SKM-1 treated with dmso at 0.1 percent for 144 hours (cell line): ENCODE measurements around the gene C14orf39.

Experiments
- DNase-seq: peaks from one replicate; lab custom pipeline; 2025; ENCODE audit not compliant: unreplicated experiment; lab: John Stamatoyannopoulos, UW

C14orf39 gene, protein sequence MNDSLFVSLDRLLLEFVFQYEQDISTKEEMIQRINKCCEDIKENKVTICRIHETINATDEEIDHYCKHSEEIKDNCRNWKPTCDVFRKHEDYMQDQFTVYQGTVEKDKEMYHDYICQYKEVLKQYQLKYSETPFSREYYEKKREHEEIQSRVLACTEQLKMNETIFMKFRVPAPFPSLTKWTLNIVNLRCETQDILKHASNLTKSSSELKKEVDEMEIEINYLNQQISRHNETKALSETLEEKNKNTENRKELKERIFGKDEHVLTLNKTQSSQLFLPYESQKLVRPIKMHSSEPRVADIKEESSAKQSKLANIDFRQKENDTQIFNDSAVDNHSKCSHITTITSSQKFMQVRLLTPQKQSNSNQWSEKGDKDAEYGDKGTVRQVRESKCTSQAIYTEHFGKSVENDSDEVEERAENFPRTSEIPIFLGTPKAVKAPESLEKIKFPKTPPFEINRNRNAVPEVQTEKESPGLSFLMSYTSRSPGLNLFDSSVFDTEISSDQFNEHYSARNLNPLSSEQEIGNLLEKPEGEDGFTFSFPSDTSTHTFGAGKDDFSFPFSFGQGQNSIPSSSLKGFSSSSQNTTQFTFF

DNA sequence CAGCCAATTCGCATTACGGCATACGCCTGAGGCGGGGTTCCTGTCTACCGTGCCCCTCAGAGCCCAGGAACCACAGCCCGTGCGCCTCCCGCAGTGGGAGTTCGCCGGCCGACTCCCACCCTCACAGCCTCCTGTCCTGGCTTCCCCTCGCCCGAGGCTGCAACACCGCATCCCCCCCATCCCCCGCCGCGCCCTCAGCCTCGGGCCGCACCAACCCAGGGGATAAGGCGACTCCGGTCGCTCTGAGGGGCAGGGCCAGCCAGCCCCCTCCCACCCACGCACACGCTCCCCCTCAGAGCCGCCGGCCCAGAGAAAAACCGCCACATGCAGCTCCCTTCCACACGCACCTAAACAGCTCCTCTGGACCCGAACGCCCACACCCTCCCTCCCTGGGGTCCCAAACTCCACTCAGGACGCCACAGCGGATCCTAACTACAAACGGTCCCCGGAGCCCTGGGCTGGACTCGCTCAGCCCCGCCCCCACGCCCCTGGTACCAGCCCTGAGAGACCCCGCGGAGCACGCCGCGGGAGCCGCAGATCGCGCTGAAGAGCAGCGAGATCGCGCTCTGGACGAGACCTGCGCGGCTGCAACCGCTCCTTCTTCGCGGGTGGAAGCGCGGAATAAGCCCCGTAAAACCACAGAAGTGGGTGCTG is at the start of gene C14orf39:
C14orf39 (minus strand) TSS at position 466 of the 654 bp plus-strand sequence. CDS start 985 bp downstream, outside the sequence.
- DNase-seq = no peak

DNA sequence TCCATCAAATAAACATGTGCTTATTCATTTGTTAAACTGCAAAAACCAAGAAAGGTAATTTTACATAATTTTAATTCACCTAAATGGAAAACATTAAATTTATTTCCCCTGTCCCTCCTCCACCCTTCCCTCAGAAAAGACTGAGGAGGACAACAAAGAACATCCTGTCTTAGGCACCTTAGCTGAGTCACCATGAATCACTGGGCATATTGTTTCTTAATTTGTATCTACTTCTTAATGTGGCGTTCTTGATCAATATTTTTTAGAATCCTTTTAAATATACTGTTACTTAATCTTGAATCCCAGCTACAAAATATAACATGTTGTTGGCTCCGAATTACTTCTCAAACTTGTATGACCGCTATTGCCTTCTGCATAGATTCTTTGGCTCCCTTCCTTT is 46.6 kb upstream of the C14orf39 start:
- DNase-seq = no peak

DNA sequence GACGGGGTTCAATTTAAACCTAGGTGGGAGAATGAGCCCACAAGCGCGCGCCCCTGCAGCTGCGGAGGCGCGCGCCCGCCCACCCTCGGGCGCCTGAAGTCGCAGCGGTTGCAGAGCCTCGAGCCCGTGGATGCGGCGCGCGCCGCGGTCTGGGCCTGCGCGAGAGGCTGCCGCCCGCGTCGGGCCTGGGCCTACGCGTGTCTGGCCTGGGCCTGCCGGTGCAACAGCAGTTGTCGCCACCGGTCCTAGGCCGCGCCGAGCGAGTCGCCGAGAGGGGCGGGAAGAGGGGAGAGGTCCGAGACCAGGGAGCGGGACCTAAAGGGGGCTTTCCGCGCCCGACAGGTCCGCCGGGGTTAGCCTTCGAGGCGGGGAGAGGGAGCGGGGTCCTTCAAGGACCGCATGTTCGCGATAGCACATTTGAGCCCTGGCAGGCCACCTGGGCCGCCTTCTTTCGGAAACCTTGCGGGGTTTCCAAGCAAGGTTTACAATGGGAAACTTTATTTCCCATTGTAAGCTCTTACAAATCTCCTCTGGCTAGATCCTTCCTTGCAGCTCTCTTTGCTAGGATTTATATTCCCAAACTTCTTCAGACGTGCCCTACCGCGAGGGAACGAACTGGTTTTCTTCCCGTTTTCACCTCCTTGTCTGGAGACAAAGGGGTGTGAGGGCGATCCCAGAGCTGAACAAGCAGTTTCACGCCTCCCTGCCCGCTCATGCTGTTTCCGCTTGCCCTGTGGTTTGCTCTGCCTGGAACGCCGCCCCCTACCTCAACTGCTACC is 29.8 kb upstream of the C14orf39 start:
- no peak for DNase-seq

DNA sequence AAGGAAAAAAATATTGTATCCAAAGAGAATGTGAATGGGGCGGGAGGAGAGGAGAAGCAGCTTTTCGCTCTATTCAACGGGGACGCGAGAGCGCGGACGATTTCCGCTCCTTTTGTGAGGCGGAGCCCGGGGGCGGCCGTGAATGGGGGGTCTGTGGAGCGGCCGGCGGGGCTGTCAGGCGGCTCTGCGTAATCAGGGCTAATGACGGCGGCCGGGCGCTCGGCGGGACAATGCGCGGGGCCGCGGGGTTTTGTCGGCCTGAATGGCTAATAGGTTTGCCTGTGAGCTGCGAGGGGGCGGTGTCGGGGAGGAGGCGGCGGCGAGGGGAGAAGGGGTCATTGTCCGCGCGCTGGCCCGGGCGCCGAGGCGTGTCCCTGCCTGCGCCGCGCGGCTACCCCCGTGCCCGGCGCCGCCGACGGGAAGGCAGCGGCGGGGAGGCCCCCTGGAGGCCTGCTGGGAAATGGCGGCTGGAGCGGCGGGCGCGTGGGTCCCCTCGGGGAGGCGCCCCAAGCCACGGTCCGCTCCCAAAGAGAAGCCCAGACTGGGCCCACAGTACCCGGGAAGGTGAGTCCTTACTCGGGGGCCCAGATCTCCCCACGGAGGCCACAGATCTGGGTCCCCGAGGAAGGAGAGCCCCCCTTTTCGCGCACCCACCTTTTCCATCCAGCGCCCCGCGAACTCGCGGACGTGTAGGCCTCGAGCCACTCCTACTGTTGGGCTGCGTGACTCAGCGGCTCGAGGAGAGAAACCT is 29.1 kb upstream of the C14orf39 start:
- no peak for DNase-seq

DNA sequence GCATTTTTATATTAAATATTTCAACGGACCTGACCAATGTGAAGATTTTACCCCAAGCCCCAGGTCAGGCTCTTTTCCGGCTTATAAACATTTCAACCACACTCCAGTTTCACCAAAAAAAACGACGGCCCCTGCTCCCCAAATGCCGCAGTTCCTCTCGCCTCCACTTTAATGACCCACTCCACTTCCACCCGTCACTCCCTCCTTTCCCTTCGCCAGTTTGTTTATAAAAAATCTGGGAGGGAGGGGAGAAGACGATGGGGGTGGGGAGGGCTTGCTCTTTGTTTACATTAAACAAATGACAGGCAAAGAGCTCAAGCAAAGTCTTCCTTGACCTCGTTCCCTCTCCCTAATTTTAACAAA is 28.5 kb upstream of the C14orf39 start:
- no peak for DNase-seq

DNA sequence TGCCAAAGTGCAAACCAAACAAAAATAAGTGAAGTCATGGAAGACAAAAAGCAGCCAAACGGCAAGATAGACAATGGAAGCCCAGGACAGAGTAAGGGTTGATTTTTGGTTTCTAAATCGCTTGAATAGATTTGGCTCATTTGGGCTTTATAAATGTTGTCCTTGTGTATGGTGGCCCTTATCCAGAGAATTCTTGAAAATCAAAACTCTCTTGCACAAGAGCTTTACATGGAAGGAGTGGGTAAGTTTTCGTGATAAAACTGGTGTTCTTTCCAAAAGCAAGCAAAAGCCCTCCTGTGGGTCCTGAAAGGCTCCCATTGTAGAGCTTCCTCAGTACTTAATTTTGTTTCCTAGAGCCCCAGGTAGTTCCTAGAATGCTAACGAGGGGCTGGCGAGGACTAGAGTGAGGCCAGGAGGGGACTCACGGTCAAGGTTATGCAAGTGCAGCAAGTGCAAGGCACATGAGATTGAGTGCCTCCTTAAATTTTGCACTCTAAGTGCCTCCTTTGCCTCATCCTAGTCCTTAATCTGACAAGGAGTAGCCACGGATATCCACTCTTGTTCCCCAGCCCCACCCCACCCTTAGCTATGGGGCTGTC is 27.2 kb upstream of the C14orf39 start:
- DNase-seq = no peak

DNA sequence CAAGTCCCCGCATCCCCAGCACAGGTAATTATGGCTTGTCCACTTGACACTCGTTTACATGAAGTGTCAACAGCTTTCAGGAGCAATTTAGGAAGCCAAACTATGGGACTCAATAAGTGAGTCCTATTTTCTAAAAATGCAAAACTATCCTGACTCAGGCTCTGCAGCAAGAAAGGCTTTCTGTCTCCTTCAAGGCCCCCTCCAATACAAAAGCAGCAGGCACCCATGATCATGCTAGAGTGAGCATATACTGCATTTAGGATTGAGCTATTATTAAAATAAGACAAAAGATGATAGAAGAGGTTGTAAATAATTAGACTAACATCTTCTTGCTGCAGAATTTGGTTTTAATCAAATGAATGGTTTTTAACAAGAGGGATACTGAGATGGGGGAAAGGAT is 26.3 kb upstream of the C14orf39 start:
- no peak for DNase-seq

DNA sequence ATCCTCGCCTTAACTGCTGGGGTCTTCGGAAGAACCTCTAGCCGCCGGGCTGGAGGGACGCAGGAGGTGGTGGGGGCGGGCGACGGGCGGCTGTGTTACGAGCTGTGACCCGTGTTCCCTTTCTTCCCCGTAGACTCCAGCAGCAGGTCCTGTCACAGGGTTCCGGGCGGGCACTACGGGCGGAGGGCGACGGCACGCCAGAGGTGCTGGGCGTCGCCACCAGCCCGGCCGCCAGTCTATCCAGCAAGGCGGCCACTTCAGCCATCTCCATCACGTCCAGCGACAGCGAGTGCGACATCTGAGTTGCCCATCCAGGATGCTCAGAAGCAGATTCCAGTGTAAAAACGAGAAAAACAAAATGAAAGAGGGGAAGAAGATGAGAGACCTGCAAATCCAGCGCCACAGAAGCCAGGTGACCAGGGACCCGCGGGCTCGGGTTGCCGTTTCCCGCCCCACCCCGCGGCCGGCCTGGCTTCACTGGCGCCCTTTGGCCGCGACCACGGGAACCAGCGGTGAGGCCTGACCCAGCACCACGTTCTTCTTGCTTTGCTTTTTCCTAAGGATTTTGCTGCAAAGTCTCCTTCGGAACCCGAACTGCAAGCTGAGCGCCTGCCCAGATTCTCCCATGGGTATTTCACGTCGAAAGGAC is 25.2 kb upstream of the C14orf39 start:
- DNase-seq = no peak

DNA sequence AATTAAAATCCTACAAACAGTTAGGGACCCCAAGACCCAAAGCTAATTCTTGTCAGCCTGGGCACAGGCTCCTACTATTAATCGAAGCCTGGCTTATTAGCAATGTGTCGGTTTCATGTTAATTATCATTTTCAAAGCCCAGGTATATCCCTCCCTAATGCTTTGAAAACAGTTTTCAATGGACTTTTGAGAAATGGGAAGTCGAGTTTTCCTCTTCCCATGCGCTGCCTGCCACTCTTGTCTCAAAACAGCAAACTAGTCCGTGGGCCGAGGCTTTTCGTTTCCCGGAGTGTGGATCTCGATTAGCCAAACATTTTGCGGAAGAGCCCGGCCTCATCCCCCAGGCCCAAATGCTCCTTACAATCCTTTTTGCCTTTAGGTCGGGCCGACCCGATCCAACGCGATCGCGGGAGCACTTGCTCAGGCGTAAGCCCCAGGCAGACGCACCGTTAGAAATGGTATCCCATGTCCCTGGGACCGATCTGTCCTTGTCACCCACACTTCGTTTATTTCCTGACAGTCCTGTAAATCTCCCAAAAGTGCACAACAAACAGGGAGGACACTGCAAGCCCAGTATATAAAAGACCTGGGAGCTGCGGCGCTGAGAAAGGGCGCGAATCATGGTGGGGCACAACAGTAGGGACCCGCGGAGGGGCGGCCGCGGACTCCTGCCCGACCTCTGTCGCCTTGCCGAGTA is 24.5 kb upstream of the C14orf39 start:
- no peak for DNase-seq

DNA sequence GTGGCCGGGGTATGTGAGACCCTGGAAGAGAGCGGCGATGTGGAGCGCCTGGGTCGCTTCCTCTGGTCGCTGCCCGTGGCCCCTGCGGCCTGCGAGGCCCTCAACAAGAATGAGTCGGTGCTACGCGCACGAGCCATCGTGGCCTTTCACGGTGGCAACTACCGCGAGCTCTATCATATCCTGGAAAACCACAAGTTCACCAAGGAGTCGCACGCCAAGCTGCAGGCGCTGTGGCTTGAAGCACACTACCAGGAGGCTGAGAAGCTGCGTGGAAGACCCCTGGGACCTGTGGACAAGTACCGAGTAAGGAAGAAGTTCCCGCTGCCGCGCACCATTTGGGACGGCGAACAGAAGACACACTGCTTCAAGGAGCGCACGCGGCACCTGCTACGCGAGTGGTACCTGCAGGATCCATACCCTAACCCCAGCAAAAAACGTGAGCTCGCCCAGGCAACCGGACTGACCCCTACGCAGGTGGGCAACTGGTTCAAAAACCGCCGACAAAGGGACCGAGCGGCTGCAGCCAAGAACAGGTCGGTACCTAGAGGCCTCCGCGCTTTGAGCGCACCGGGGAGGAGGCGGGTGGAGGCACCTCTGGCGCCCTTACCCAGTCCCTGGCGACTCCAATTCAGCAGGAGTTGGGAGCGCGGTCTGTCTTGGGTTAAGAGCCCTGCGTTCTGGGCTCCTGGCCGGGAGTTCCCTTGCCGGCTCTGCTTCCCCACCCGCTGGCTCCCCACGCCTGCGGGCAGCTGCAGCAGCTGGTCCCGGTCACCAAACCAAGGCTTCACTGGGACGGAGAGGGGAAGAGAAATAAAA is 23.8 kb upstream of the C14orf39 start:
- no peak for DNase-seq

DNA sequence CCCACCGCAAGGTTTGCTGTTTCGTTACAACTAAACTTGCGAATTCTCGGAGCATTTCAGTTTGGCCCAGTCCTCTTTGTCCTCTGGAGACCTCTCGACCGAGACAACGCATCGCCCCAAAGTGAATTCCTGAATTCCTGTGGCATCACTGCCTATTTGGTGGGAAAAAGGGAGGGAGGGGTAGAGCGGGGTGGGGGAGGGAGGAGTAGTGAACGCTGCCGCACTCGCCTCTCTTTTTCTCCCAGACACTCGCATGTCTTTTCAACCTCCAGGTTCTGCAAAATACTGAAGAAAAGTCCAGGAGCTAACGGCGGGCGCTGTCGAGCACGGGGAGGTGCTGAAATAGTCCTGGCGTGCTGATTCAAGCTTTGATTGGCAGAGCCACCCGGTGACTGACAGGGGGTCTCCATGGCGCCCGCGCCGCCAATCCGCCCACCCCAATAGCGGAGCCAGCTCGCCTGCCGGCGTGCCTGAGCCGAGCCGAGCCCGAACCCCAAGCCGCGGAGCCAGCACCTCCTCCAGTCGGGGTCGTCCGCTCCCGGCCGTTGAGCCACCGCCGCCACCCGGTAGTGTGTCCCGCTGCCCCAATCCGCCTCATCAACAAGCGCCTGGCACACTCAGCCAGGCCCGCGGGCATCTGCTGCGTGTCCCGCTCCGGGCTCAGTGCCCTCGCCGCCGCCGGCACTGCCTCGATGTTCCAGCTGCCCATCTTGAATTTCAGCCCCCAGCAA is 23.0 kb upstream of the C14orf39 start, which contains the start of gene SIX6:
SIX6 (plus strand) TSS at position 440 of the 731 bp plus-strand sequence; CDS start at position 693, 253 bp downstream.
- no peak for DNase-seq

DNA sequence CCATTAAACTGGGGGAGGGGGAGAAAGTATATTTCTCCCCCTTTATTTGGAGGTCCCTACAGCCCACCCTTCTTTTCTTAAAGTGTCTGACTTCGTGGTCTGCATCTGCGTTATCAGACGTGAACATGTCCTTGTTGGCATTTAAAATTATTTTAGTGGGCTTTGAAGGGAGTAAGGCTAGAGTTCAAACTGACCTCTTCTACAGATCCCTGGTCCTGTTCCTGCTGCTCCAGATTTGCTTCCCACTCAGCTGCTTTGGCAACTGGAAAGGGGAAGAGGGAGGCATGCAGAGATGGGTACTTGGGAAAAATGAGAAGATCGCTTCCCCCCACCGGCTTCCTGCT is 22.5 kb upstream of the C14orf39 start:
- DNase-seq = no peak

DNA sequence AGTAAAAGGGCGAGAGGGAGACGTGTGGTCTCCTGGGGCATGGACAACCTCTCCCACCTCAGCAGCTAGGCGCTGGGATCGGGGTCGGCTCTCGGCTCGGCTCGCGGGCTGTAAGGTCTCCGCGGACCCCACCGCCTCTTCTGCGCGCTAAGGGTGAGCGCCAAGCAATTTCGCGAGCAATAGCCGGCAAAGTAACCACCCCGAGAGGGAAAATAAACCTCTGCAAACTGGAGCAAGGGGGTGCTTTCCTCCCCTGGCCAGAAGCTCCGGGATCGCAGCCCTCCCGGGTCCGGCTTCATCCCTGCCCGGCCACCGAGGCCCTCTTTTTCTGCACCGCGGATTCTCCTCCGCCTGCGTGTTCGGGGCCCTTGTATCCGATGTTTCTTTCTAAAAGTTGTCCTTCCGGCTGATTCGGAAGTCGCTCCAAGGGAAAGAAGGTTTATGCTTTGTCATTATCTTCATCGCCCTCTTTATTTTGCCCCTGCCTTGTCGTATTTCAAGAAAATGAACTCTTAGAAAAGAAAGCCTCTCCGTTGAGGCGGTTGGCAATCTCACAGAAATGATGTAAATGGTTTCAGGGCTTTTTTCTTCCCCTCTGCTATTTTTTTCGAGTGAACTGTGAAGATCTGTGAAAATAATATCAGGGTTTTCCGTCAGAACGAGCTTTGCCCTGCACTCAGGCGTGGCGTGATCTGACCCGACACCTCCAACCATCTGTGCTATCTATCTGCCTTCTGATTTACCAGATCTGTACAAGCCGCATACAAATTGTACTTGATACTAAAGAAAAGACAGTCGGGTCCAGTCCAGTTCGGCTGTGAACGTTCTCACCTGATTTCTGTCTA is 21.3 kb upstream of the C14orf39 start:
- DNase-seq = no peak

DNA sequence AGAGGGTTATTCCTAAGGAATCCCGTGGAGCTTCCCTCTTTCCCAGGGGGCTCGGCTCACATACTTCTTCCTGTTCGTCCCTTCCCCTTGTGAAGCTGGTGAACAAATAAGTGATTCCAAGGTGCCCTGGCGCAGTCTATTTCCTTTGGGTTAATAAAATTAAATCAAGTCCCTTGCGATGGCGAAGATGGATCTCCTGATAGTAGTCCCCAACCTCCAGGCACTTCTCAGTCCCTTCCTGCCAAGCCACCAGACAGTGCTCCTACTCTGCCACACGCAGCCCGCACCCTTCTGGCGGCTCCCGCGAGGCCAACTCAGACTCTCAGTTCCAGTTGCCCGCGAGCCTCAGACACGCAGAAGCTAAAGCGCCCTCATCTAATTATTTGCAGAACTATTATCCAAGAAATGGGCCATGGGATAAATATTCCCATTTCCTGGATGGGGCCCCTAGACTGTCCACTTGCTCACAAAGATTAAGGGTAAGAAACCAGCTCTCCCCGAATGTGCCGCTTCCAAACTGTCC is 20.7 kb upstream of the C14orf39 start:
- DNase-seq = no peak

DNA sequence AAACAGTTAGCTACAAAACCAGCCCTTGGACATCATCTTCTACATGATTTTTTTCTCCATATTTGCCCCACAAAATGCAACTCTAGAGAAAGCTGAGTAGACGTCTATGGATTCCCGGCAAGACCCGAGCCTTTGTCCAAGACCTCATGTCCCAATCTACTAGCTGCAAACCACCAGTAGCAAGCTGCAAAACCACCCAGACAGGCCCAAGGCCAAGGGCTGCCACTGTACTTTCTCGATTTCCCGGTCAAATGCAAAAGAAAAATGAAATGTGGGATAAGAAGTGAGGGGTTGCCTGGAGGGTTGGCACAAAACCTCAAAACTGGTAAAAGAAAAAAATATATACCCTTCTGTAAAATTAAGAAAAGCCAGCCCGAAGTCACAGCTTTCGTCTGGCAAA is 20.1 kb upstream of the C14orf39 start:
- no peak for DNase-seq

DNA sequence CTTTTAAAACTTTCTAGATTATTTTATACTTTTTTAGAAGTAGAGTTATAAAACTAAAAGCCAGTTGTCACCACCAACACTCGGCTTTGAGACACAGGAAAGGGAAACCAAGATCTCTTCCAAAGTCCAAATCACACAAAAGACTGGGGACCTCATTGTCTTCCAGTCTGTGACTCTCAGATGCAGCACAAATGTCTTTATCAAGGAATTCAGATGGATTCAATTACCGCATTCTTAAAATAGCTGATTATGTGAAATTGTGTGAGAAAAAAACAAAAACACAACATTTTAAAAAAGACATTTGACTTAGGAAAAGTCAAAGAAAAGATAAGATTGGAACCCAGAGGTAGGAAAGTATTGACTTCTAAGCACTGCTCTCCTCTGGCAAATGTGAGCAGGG is 19.6 kb upstream of the C14orf39 start:
- no peak for DNase-seq

DNA sequence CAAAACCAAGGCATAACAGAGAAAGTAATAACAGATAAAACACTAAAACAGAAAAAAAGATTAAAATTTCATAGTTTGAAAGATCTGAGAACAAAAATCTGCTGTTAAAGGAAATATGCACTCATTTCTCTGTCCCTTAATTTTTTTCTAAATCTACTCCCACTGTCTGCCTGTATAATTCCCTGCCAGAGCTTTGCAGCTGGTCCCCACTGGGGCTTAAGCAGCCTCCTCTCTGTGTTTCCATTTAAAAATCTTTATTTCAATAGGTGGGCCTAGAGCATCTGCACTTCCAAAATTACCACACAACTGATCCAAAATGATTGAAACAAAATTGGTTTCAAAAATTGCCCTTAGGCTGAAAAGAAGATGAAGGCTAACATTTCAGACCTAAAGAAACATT is 16.7 kb upstream of the C14orf39 start:
- no peak for DNase-seq
